ENCODE measurements around the gene BTNL3. TPM values are rescaled to one million over a fixed set of nuclear protein-coding genes. Genes with fewer than 3 reads are reported as not detected.
A peak's percentile ranks its signal among the peaks of the same experiment; 100 is the strongest.

BTNL3 gene
- total and polyA plus RNA-seq, 8 donors: 0.08 to 0.42 (median 0.20) TPM; not detected in 4

- no peaks in the 10 kb centered on the region for H3K36me3 ChIP-seq
- intact Hi-C loops (cut with DNase I): no loop called here
- no peak for DNase-seq
- peak overlapping the region; percentile 37 to 49 for H3K4me3 ChIP-seq
- peak; percentile 22 for ATAC-seq
- no peak for TF ChIP-seq CTCF (IDR thresholded peaks at IDR 0.05)
- H3K4me1 ChIP-seq: peaks cover 2 to 28% of the 10 kb centered on the region in 2 donors
- H3K27me3 ChIP-seq: peaks cover 49 to 98% of the 10 kb centered on the region in 2 donors
- H3K9me3 ChIP-seq: no peaks in the 10 kb centered on the region
- peak overlapping the region in 1 of 2 donors; percentile 66 for H3K27ac ChIP-seq
Measured at GRCh38 chr5:181053488-181054121, 65.0 kb downstream of the BTNL3 start.

- H3K27me3 ChIP-seq: peaks cover 53 to 100% of the 10 kb centered on the region in 2 donors
- no peak for TF ChIP-seq CTCF (IDR thresholded peaks at IDR 0.05)
- H3K4me3 ChIP-seq: peak overlapping the region in 1 of 2 donors; percentile 49
- H3K27ac ChIP-seq: peak overlapping the region in 1 of 2 donors; percentile 66
- DNase-seq (no peak), ATAC-seq (no peak)
- intact Hi-C loops (cut with DNase I): no loop called here
- no peaks in the 10 kb centered on the region for H3K36me3 ChIP-seq
- peaks cover 2 to 28% of the 10 kb centered on the region in 2 donors for H3K4me1 ChIP-seq
- no peaks in the 10 kb centered on the region for H3K9me3 ChIP-seq
Measured at GRCh38 chr5:181054138-181054537, 65.5 kb downstream of the BTNL3 start.

- Histone ChIP-seq H3K36me3 (no peaks in the 10 kb centered on the region), H3K4me3 (peak overlapping the region in 1 of 2 donors; percentile 49), H3K27ac (no peak overlapping the region), H3K9me3 (no peaks in the 10 kb centered on the region), H3K27me3 (peaks cover 58 to 100% of the 10 kb centered on the region in 2 donors), H3K4me1 (peaks cover 2 to 28% of the 10 kb centered on the region in 2 donors)
- DNase-seq: no peak
- no peak for TF ChIP-seq CTCF (IDR thresholded peaks at IDR 0.05)
- no peak for ATAC-seq
- intact Hi-C loops (cut with DNase I): no loop called here
Measured at GRCh38 chr5:181054871-181055459, 66.3 kb downstream of the BTNL3 start.

Small RNAs within 50 kb of the gene (microRNA-seq; reads per million reads assigned to microRNA genes)
- gene MIR8089: 0 reads per million in 2 donors

Other genes starting within 250 kb of the BTNL3 start
- not detected for gene OR2Y1, start 248.8 kb upstream of the BTNL3 start, total RNA-seq
- gene OR2Y1, start 248.8 kb upstream of the BTNL3 start, polyA plus RNA-seq (ENCODE audit: insufficient read length in 6 of 6): not detected
- gene MGAT1, start 186.0 kb upstream of the BTNL3 start, total RNA-seq: 100 to 1,000 TPM; 160 to 263 TPM
- gene MGAT1, start 186.0 kb upstream of the BTNL3 start, polyA plus RNA-seq (ENCODE audit: insufficient read length in 6 of 6): 10 to 100 TPM; 70.6 to 98.4 (median 83.1) TPM
- 10 to 100 TPM; 21.4 to 22.1 TPM for gene ZFP62, start 127.6 kb upstream of the BTNL3 start, total RNA-seq
- gene ZFP62, start 127.6 kb upstream of the BTNL3 start, polyA plus RNA-seq (ENCODE audit: insufficient read length in 6 of 6): 10 to 100 TPM; 54.9 to 66.1 (median 60.6) TPM
- gene BTNL8, start 89.7 kb upstream of the BTNL3 start, total RNA-seq: 1 to 10 TPM in 1 of 2 donors, under 1 TPM in 1; 0.47 to 1.8 TPM
- gene BTNL8, start 89.7 kb upstream of the BTNL3 start, polyA plus RNA-seq (ENCODE audit: insufficient read length in 6 of 6): 1 to 10 TPM in 2 of 6 donors, under 1 TPM in 4; 0.48 to 1.1 (median 0.81) TPM
- gene BTNL9, start 51.4 kb downstream of the BTNL3 start, total RNA-seq: 10 to 100 TPM; 15.9 to 56.1 TPM
- 10 to 100 TPM; 11.0 to 27.9 (median 17.7) TPM for gene BTNL9, start 51.4 kb downstream of the BTNL3 start, polyA plus RNA-seq (ENCODE audit: insufficient read length in 6 of 6)
- gene OR2V1, start 142.3 kb downstream of the BTNL3 start, total RNA-seq: not detected
- gene OR2V1, start 142.3 kb downstream of the BTNL3 start, polyA plus RNA-seq (ENCODE audit: insufficient read length in 6 of 6): under 1 TPM in 2 of 6 donors, not detected in 4; 0.06 TPM
- not detected for gene OR2V2, start 158.7 kb downstream of the BTNL3 start, total RNA-seq
- gene OR2V2, start 158.7 kb downstream of the BTNL3 start, polyA plus RNA-seq (ENCODE audit: insufficient read length in 6 of 6): under 1 TPM in 4 of 6 donors, not detected in 2; 0.03 to 0.06 (median 0.04) TPM
- gene TRIM7, start 216.3 kb downstream of the BTNL3 start, total RNA-seq: 1 to 10 TPM; 4.3 to 5.7 TPM
- under 1 TPM; 0.30 to 0.43 (median 0.39) TPM for gene TRIM7, start 216.3 kb downstream of the BTNL3 start, polyA plus RNA-seq (ENCODE audit: insufficient read length in 6 of 6)
- 10 to 100 TPM; 24.2 to 24.5 TPM for gene TRIM41, start 234.4 kb downstream of the BTNL3 start, total RNA-seq
- 10 to 100 TPM; 24.9 to 27.6 (median 26.6) TPM for gene TRIM41, start 234.4 kb downstream of the BTNL3 start, polyA plus RNA-seq (ENCODE audit: insufficient read length in 6 of 6)

Measured in left lung (tissue), 10 donors.